GM23338 (cell line): ENCODE measurements around the gene LTBP4. TPM values are rescaled to one million over a fixed set of nuclear protein-coding genes. Genes with fewer than 3 reads are reported as not detected.
A peak's percentile ranks its signal among the peaks of the same experiment; 100 is the strongest.

Experiments
- ATAC-seq: fragments of 200-7000 bp; cut with Tn5 transposase; 3 replicates; pipeline ENCODE4 v1.9.1; 2020
- DNase-seq: peaks from one replicate; pipeline ENCODE4 v3.0.0-alpha.2; 2015; ENCODE audit warnings: low spot score
- H2AFZ ChIP-seq: fragments of 200-600 bp; sonication (generic); 2 replicates; pipeline ENCODE4 v1.8.0; 2016; ENCODE audit warnings: antibody characterized with exemption, mild to moderate bottlenecking, moderate library complexity
- H3F3A ChIP-seq: fragments of 200-600 bp; sonication (generic); replicated peaks from 2 replicates; pipeline ENCODE4 v1.8.0; 2017; ENCODE audit warnings: antibody characterized with exemption, mixed run types, low read depth
- H3K27ac ChIP-seq: fragments of 200-600 bp; sonication (generic); 2 replicates; pipeline ENCODE4 v1.6.1; 2016; ENCODE audit warnings: low read depth
- H3K27me3 ChIP-seq: fragments of 200-600 bp; sonication (generic); 2 replicates; pipeline ENCODE4 v1.8.0; 2016; ENCODE audit warnings: mild to moderate bottlenecking, mixed run types, moderate library complexity; ENCODE audit not compliant: insufficient read depth
- H3K36me3 ChIP-seq: fragments of 200-600 bp; sonication (generic); 2 replicates; pipeline ENCODE4 v1.8.0; 2016; ENCODE audit warnings: mild to moderate bottlenecking; ENCODE audit not compliant: insufficient read depth
- H3K4me1 ChIP-seq: fragments of 200-600 bp; sonication (generic); 2 replicates; pipeline ENCODE4 v1.8.0; 2016; ENCODE audit warnings: mild to moderate bottlenecking, moderate library complexity; ENCODE audit not compliant: insufficient read depth
- H3K4me2 ChIP-seq: fragments of 200-600 bp; sonication (generic); 2 replicates; pipeline ENCODE4 v1.7.1; 2017; ENCODE audit warnings: mixed run types
- H3K4me3 ChIP-seq: fragments of 200-600 bp; sonication (generic); 2 replicates; pipeline ENCODE4 v1.6.1; 2016; ENCODE audit warnings: mixed run types
- H3K79me2 ChIP-seq: fragments of 200-600 bp; sonication (generic); replicated peaks from 2 replicates; pipeline ENCODE4 v1.8.0; 2017; ENCODE audit warnings: mild to moderate bottlenecking; ENCODE audit not compliant: insufficient read depth
- H3K9me2 ChIP-seq: fragments of 200-600 bp; sonication (generic); 2 replicates; pipeline ENCODE4 v1.8.0; 2017; ENCODE audit not compliant: insufficient read depth
- H4K20me1 ChIP-seq: fragments of 200-600 bp; sonication (generic); replicated peaks from 2 replicates; pipeline ENCODE4 v1.8.0; 2017; ENCODE audit warnings: mild to moderate bottlenecking; ENCODE audit not compliant: insufficient read depth
- H3K27ac Mint-ChIP-seq: 2 replicates; pipeline ENCODE4 v1.8.0; 2020; ENCODE audit warnings: inconsistent platforms, mild to moderate bottlenecking, moderate library complexity, mixed read lengths
- H3K27me3 Mint-ChIP-seq: 3 replicates; pipeline ENCODE4 v1.8.0; 2022; ENCODE audit warnings: low read depth, mild to moderate bottlenecking, moderate library complexity, mixed read lengths, inconsistent platforms; ENCODE audit not compliant: insufficient read depth, poor library complexity
- H3K36me3 Mint-ChIP-seq: 3 replicates; pipeline ENCODE4 v1.8.0; 2021; ENCODE audit warnings: low read depth, mild to moderate bottlenecking, inconsistent platforms, moderate library complexity, mixed read lengths
- H3K4me1 Mint-ChIP-seq: 3 replicates; pipeline ENCODE4 v1.8.0; 2020; ENCODE audit warnings: mild to moderate bottlenecking, inconsistent platforms, mixed read lengths
- H3K4me3 Mint-ChIP-seq: 3 replicates; pipeline ENCODE4 v1.8.0; 2021; ENCODE audit warnings: moderate library complexity, mild to moderate bottlenecking, inconsistent platforms, mixed read lengths
- H3K9me3 Mint-ChIP-seq: 3 replicates; pipeline ENCODE4 v1.8.0; 2020; ENCODE audit warnings: moderate library complexity, mild to moderate bottlenecking, inconsistent platforms, mixed read lengths
- CTCF ChIP-seq, 2 experiments: fragments of 200-600 bp in 1 of 2; sonication (generic) in 1 of 2; conservative IDR thresholded peaks; 2 replicates each; pipeline versions ENCODE4 v1.5.1 to v1.6.1; 2016 to 2017; ENCODE audit warnings: antibody characterized with exemption in 2 of 2, low read depth in 2 of 2, mild to moderate bottlenecking in 2 of 2, moderate library complexity in 1 of 2
- ETS1 ChIP-seq: IDR thresholded peaks from 2 replicates; pipeline ENCODE4 v1.6.1; 2016; ENCODE audit warnings: antibody characterized with exemption
- EZH2 ChIP-seq: fragments of 200-600 bp; sonication (generic); IDR thresholded peaks from one replicate; pipeline ENCODE4 v1.8.0; 2017; ENCODE audit warnings: antibody characterized with exemption, mild to moderate bottlenecking, low read depth; ENCODE audit not compliant: unreplicated experiment
- EZH2phosphoT487 ChIP-seq: fragments of 200-600 bp; sonication (generic); IDR thresholded peaks from one replicate; pipeline ENCODE4 v1.8.1; 2018; ENCODE audit warnings: antibody characterized with exemption; ENCODE audit not compliant: unreplicated experiment
- REST ChIP-seq: IDR thresholded peaks from one replicate; pipeline ENCODE4 v1.6.1; 2018; ENCODE audit warnings: antibody characterized with exemption; ENCODE audit not compliant: unreplicated experiment
- ZNF114 ChIP-seq: fragments of 250-450 bp; sonication (Bioruptor Pico); IDR thresholded peaks from 2 replicates; pipeline ENCODE4 v1.5.0; 2020; ENCODE audit warnings: mild to moderate bottlenecking, moderate library complexity
- ZNF331 ChIP-seq: fragments of 250-450 bp; sonication (Bioruptor Pico); IDR thresholded peaks from 2 replicates; pipeline ENCODE4 v1.5.0; 2020; ENCODE audit warnings: low read depth, mild to moderate bottlenecking, moderate library complexity
- polyA plus RNA-seq: library from polyadenylated mRNA; unstranded; fragments of >200 nt; fragmentation: Nextera tagmentation; extraction: Ambion mirVana; gene quantifications from 2 replicates; pipeline ENCODE4 v1.2.1, GENCODE V29; 2016
- total RNA-seq: library from RNA; depleted of rRNA; stranded (reverse); fragments of >200 nt; shearing (Covaris generic); gene quantifications from 2 replicates; pipeline ENCODE4 v1.2.3, GENCODE V29; 2014

LTBP4 gene
- total and polyA plus RNA-seq, 2 experiments from 2014 or later = 50.3 to 65.0 TPM

DNA sequence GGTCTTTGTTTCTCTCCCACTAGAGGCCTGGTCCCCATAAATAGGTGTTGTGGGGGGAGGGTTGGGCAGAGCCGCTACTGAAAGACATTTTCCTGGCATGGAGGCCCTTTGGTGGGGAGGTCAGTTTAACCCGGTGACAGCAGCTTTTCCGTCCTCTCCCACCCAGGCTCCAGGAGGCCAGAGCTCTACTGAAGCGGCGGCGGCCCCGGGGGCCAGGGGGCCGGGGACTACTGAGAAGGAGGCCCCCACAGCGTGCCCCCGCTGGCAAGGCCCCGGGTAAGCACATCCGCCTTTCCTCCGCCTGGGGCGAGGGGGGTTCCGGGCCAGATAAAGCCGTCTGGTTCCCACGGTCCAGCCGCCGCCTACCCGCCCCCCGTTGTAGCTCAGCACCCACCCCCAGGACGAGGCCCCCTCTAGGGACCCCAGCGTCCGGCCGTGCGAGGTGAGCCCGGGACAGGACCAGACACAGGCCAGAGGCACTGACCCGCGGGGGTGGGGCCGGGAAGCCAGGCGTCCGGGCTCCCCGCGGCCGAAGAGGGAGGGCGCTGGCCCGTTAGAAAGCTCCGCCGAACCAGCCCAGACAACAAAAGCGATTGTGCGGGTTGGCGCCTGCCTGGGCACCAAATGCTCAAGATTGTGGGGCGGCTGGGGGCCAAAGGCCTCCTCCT is 1.1 kb upstream of the LTBP4 start (continued):
- TF ChIP-seq EZH2 (no peak), CTCF (conservative IDR thresholded peaks at IDR 0.05; ENCODE audit: low read depth in 2 of 2) (no peak)

DNA sequence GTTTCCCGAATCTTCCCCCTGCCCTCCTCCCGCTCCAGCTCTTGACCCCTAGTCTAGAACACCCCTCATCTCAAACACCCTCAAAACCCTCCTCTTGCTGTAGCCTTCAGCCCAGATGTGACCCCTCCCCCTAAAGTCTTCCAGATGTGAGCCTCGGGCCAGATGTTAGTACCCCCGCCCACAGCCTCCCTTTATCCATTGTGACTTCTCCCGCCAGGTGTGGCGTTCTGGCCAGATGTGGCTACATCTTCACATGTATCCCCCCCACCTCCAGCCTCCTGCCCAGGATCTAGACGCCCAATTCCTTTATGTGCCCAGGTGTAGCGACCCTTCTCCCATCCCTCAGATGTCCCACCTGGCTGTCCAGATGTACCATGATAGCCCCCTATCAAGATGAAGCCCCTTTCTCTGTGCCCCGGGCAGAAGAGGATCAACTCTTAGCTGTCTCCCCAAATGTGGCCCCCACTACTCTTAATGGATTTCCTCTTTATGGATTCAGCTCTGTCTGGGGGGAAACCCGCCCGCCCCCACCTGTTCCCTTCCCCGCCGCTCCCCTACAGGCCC is 517 bp upstream of the LTBP4 start:
- Histone ChIP-seq H3K4me2 (peak overlapping the region; percentile 81), H3K27ac (no peak overlapping the region), H3K79me2 (no peaks in the 10 kb centered on the region), H4K20me1 (no peaks in the 10 kb centered on the region; the same call in 1 of the 2 replicates), H3K4me3 (peak overlapping the region; percentile 53), H3K4me1 (peaks cover 43% of the 10 kb centered on the region), H3K36me3 (no peaks in the 10 kb centered on the region), H3K9me2 (0 out of 2 replicates have a peak, but pooled peaks cover 3% of the 10 kb centered on the region), H3K27me3 (peaks cover 80% of the 10 kb centered on the region), H2AFZ (no peak overlapping the region), H3F3A (peaks cover 29% of the 10 kb centered on the region)
- Mint-ChIP-seq H3K36me3 (no peaks in the 10 kb centered on the region), H3K4me3 (peak overlapping the region; percentile 62), H3K27me3 (peaks cover 74% of the 10 kb centered on the region), H3K9me3 (peaks cover 5% of the 10 kb centered on the region; the same call in 2 of the 3 replicates), H3K4me1 (peaks cover 45% of the 10 kb centered on the region), H3K27ac (no peak overlapping the region)
- peak; percentile 57 for DNase-seq
- TF ChIP-seq EZH2 (peak; percentile 56), ZNF331 (CRISPR knock-in tag) (no peak)
- ATAC-seq = no peak

DNA sequence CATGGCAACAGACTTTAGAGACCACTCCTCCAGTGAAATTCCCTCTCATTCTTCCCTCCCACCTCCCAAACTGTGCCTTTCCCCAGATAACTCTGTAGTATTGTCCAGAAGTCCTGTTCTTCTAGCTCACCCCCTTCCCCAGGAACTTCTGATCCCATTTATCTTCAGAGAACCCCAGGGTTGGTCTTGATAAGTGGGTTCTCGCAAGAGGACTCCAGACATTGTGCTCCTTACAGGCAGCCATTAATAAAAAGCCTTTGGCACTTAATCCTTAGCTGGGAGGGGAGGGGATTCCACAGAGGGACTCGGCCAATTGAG is 1.9 kb downstream of the LTBP4 start:
- H3K4me2 ChIP-seq = peak overlapping the region; percentile 85
- no peak for ATAC-seq
- peak overlapping the region; percentile 73 for H3K27ac ChIP-seq
- no peaks in the 10 kb centered on the region for H3K79me2 ChIP-seq
- H3K36me3 ChIP-seq = no peaks in the 10 kb centered on the region
- peaks cover 28% of the 10 kb centered on the region for H3F3A ChIP-seq
- peaks cover 81% of the 10 kb centered on the region for H3K27me3 ChIP-seq
- no peaks in the 10 kb centered on the region; the same call in none of the 2 replicates for H4K20me1 ChIP-seq
- H3K27ac Mint-ChIP-seq = no peak overlapping the region; the same call in 1 of the 2 replicates
- DNase-seq = no peak
- peak overlapping the region; percentile 74 for H3K4me3 Mint-ChIP-seq
- peaks cover 80% of the 10 kb centered on the region for H3K27me3 Mint-ChIP-seq
- 0 out of 2 replicates have a peak, but pooled peaks cover 3% of the 10 kb centered on the region for H3K9me2 ChIP-seq
- 0 out of 3 replicates have a peak, but pooled peaks cover 2% of the 10 kb centered on the region for H3K36me3 Mint-ChIP-seq
- H2AFZ ChIP-seq = no peak overlapping the region
- peaks cover 5% of the 10 kb centered on the region; the same call in 2 of the 3 replicates for H3K9me3 Mint-ChIP-seq
- peaks cover 42% of the 10 kb centered on the region for H3K4me1 ChIP-seq
- H3K4me1 Mint-ChIP-seq = peaks cover 55% of the 10 kb centered on the region
- peak overlapping the region; percentile 53 for H3K4me3 ChIP-seq
- TF ChIP-seq ZNF114 (CRISPR knock-in tag) = no peak
- TF ChIP-seq EZH2phosphoT487 = no peak
- no peak for TF ChIP-seq ETS1
- no peak for TF ChIP-seq REST
- TF ChIP-seq ZNF331 (CRISPR knock-in tag) = no peak
